GM19035 (cell line): ENCODE results near the gene PUM1.
"Not testable (repeated sequence)": the region's sequence is repeated elsewhere in the genome, so short reads cannot be mapped to it uniquely, and the experiment has no call there.

Experiments
- ATAC-seq: cut with Tn5 transposase; IDR thresholded peaks from one replicate; pipeline ENCODE4 v1.9.1; 2021; ENCODE audit not compliant: unreplicated experiment

The PUM1 gene

GRCh38 chr1:30966690-30967369 lies 98.7 kb downstream of the PUM1 start:
- ATAC-seq, result no peak

DNA sequence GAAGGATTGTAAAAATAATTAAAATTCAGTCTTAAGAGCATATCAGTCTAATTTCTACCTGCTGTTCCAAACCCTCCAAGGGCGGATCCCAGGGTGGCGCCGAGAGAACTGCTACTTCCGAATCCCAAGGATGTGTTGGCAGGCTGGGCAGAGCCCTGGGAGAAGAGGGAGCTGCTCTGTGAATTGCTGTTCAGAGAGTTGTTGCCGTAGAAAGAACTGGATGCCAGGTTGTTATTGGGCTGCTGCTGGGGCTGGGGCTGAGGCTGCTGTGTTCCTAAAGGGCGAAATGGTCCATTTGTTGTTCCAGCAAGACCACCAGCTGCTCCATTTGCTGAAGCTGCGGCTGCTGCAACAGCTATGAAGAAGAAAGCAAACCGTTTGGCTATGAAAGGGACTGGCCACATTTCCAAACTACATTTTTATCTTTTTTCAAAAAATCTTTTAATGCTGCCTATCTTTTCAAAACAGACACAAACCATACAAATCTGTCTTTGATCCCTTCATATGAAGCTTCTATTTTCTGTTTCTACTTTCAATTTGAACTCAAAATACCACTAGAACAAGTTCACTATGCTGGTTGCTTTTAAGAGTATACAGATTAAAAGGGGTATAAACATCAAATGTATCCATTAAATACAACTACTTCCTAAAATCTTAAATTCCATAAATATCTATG lies 99.5 kb downstream of the PUM1 start:
- ATAC-seq, result no peak

DNA sequence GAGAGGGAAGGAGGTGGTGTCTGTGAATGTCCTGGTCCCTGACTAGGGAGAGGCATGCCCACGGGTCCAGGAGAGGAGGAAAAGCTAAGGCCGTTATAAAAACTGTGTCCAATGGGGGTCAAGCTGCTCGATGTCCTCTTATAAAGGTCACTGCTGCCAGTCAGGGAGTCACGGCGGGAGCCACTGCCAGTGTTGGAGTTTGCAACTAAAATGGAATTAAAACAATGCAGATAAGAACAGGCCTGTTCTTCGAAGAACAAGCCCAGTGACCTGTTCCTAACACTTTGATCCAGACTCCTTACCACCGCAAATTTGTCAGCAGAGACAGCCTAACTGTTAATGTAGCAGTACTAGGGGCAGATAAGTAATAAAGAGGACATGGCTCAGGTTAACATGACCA lies 100.8 kb downstream of the PUM1 start:
- no peak for ATAC-seq

- no peak for ATAC-seq
These were observed 102.7 kb downstream of the PUM1 start for GRCh38 chr1:30962609-30963508.

GRCh38 chr1:30957560-30958222 lies 107.8 kb downstream of the PUM1 start:
- ATAC-seq, result no peak

DNA sequence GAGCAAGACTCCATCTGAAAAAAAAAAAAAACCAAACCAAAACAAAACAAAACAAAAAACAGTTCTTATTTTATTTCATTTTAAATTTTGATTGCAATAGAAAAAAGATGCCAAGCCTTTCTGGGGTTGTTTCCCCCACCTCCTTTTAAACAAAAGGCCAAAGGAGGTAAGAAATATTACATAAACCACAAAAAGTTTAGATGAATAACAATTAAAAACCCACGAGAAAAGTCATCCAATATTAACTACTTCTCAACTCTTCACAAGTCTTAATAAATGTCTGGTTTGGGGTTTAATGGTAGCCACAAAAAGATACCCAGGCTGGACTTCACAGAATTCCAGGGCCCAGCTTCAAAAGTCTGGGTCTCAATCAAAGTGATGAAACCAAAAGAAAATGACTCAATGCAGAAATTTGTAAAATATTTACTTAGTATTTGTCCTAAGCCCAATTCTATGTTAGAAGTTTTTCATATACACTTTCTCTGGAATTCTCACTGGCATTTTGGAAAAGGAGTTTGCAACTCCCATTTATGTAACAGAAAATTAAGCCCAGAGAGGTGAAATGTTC lies 110.0 kb downstream of the PUM1 start:
- ATAC-seq, result no peak

DNA sequence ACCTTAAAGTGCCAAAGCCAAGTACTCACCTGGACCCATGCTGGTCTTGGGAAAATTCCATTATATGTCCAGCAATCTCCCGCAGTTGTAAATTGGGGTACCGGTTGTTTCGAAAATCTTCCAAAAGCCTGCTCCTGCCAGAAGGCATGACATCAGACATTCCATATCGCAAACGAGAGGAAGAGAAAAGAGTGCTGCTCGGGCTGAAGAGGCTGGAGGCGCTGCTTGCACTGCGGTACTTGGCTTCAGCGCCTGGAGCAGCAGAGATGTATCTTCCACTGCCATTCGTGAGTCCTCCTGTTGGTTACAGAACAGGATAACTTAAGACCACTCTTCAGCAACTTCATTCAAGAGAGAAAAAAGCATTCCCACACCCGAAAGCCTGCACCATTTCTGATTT lies 111.8 kb downstream of the PUM1 start:
- no peak for ATAC-seq

GRCh38 chr1:30952098-30952497 lies 113.4 kb downstream of the PUM1 start:
- no peak for ATAC-seq

GRCh38 chr1:30950700-30951099 lies 114.8 kb downstream of the PUM1 start:
- ATAC-seq, result no peak

DNA sequence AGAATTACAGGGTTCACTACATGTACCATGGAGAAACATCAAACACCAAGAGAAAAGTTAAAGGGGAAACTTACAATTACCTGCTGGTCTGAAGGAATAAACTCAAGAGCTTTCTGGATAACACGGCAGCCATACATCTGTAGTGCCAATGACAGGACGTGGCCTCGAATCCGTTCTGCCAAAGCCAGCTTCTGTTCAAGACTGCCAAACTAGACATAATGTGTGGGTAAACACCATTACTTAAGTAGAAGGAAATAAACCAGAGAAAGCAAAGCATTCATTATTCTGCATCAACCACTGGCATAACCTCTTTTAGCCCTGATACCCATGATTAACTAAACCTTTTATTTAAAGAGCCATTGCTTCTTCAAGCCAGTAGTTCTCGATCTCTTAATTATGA lies 115.5 kb downstream of the PUM1 start:
- no peak for ATAC-seq

GRCh38 chr1:30949487-30949838 lies 116.1 kb downstream of the PUM1 start:
- not testable (repeated sequence) for ATAC-seq

DNA sequence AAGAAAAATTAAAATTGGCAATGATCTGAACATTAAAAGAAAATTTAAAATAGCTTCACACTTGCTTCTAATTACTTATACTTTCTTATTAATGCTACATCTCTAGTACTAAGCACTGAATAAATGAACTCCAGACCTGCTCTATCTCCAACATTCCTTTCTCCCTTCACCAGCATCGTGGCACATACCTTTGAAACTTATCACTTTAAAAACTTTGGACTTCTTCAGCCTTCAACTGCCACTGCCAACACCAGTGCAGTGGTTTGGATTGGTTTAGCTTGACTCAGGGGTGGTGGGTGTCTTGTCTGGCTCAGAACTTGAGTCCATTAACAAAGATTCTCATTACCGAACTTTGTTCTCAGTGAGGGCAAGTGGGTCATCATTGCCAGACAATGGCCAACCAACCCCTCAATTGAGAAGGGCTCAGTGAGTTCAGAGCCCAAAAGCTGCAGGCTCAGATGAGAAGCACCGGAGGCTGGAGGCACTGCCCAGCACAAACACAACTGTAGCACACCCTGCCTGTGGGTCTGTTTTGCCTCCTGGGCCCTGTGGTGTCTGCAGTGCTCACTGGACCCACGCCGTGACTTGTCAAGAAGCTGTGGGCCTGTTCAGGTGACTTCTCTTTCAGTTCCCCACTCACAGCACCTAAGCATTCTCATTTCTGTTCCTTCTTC lies 116.6 kb downstream of the PUM1 start:
- not testable (repeated sequence) for ATAC-seq

- ATAC-seq, result no peak
These were observed 117.2 kb downstream of the PUM1 start for GRCh38 chr1:30948278-30948677.

DNA sequence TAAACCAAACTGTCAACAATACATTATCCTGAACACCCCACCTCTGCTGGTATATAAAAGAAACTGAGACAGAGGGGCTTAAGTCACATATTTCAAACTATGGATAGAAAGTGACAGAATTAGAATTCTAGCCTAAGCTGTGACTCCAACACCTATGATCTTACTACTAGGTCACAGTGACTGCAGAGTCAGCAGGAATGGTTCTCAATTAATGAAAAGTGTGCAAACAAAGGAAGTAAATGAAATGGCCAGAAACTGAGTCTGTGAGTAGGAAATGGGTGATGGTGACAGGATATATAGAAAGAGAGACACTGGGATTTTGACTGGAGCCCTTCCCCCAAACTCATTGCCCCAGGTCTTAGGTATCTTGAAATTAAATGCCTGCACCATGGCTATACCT lies 118.3 kb downstream of the PUM1 start:
- no peak for ATAC-seq

- ATAC-seq, result no peak
These were observed 123.1 kb downstream of the PUM1 start for GRCh38 chr1:30942326-30942963.

DNA sequence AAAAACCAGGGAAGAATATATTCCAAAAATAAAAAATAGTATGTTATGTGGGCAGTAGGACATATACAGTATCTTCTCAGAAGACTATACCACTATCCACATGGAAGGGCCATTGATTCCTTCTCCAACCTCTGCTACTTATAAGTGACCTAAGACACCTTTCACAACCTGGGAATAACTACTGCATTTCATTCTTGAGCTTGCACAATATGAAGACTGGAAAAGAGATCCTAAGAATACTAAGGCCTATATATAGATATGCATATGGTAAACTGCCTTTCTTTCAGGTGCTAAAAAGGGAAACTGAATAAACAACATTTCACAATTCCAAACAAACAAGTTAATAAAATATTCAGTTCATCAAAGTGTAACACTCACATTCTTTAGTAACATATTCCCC lies 125.0 kb downstream of the PUM1 start:
- ATAC-seq, result no peak

- ATAC-seq, result no peak
These were observed 128.9 kb downstream of the PUM1 start for GRCh38 chr1:30936541-30937171.

DNA sequence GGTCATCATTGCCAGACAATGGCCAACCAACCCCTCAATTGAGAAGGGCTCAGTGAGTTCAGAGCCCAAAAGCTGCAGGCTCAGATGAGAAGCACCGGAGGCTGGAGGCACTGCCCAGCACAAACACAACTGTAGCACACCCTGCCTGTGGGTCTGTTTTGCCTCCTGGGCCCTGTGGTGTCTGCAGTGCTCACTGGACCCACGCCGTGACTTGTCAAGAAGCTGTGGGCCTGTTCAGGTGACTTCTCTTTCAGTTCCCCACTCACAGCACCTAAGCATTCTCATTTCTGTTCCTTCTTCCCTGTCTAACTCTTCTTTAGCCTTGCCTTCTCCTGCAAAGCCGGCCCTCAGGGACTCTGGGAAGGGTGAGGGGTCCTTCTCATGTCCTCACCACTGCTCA lies 129.8 kb downstream of the PUM1 start:
- not testable (repeated sequence) for ATAC-seq

- ATAC-seq, result no peak
These were observed 130.9 kb downstream of the PUM1 start for GRCh38 chr1:30934613-30935012.

DNA sequence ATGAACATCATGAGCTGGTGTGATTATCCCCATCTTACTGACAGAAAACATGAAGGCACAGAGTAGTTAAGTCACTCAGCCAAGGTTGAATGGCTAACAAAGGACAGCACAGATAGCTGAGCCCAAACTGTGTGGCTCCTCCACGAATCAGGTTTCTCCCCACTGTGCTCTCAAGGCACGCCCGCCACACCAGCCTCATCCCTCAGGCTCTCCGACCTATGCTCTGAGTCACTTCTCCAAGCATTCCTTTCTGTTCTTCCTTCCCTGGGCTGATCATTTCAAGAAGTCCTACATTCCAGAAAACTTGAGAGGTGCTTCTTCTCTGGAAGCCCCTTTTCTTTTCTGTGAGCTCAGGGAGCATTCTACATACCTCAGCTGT lies 131.7 kb downstream of the PUM1 start:
- no peak for ATAC-seq
